ENCODE measurements around the gene MRGPRX1.

- TF ChIP-seq CTCF (IDR thresholded peaks at IDR 0.05) (no peak), POLR2A (IDR thresholded peaks at IDR 0.05) (no peak)
Measured at GRCh38 chr11:18939314-18939713, at the start of gene MRGPRX1.

All from upper lobe of left lung (tissue), 4 donors.